AG09309 (cell line): ENCODE measurements around the gene PLOD2.

Experiments used
- DNase-seq: peaks from one replicate; pipeline ENCODE4 v3.0.0-alpha.2; 2010; ENCODE audit warnings: low read depth
- H3K4me3 ChIP-seq: 2 replicates; pipeline ENCODE4 v1.5.1; 2011; ENCODE audit warnings: mild to moderate bottlenecking, low read depth, low read length, moderate library complexity; ENCODE audit not compliant: control insufficient read depth
- CTCF ChIP-seq: IDR thresholded peaks from 2 replicates; pipeline ENCODE4 v1.5.1; 2011; ENCODE audit warnings: mild to moderate bottlenecking, low read depth, low read length, inconsistent platforms; ENCODE audit not compliant: insufficient read depth, control insufficient read depth; ENCODE audit errors: missing control alignments

Gene PLOD2

GRCh38 chr3:146091397-146091796, 69.6 kb downstream of the PLOD2 start:
- no peak for DNase-seq
- no peak for TF ChIP-seq CTCF

GRCh38 chr3:146090521-146090920, 70.5 kb downstream of the PLOD2 start:
- no peak for TF ChIP-seq CTCF
- H3K4me3 ChIP-seq: no peak overlapping the region
- DNase-seq: no peak

More at GRCh38 chr3:146091397-146091796, 69.6 kb downstream of the PLOD2 start:
- H3K4me3 ChIP-seq: no peak overlapping the region

- no peak overlapping the region for H3K4me3 ChIP-seq
- no peak for TF ChIP-seq CTCF
- DNase-seq: no peak
These were observed 72.1 kb downstream of the PLOD2 start for GRCh38 chr3:146088840-146089239.

GRCh38 chr3:146087116-146087515, 73.9 kb downstream of the PLOD2 start:
- H3K4me3 ChIP-seq: no peak overlapping the region
- no peak for DNase-seq
- no peak for TF ChIP-seq CTCF

GRCh38 chr3:146086211-146086610, 74.8 kb downstream of the PLOD2 start:
- no peak overlapping the region for H3K4me3 ChIP-seq
- no peak for TF ChIP-seq CTCF
- no peak for DNase-seq

GRCh38 chr3:146085678-146086077, 75.3 kb downstream of the PLOD2 start:
- DNase-seq: no peak
- TF ChIP-seq CTCF: no peak
- no peak overlapping the region for H3K4me3 ChIP-seq

- no peak overlapping the region for H3K4me3 ChIP-seq
- no peak for DNase-seq
- no peak for TF ChIP-seq CTCF
These were observed 80.4 kb downstream of the PLOD2 start for GRCh38 chr3:146080578-146080977.
